ENCODE results near the gene ANGPTL5. TPM values are rescaled to one million over a fixed set of nuclear protein-coding genes. Genes with fewer than 3 reads are reported as not detected.

The ANGPTL5 gene
- polyA plus RNA-seq, 3 donors: not detected

- H3K36me3 ChIP-seq (replicated peaks in 1 of 2; ENCODE audit: control insufficient read depth in 1 of 2, insufficient read depth in 2 of 2, low read length in 2 of 2): no peaks in the 10 kb centered on the region
- Mint-ChIP-seq H3K27ac (no peak overlapping the region), H3K36me3 (no peaks in the 10 kb centered on the region), H3K4me1 (no peaks in the 10 kb centered on the region), H3K9me3 (peaks cover 0 to 11% (median 2%) of the 10 kb centered on the region in 7 donors), H3K4me3 (no peak overlapping the region), H3K27me3 (ENCODE audit: low read depth in 3 of 3) (no peaks in the 10 kb centered on the region)
- H3K4me1 ChIP-seq (ENCODE audit: control insufficient read depth in 1 of 2, insufficient read depth in 2 of 2, low read length in 2 of 2): no peaks in the 10 kb centered on the region
- intact Hi-C loops (cut with micrococcal nuclease): no loop called here
- no peaks in the 10 kb centered on the region for H3K9me3 ChIP-seq (replicated peaks in 1 of 2; ENCODE audit: control insufficient read depth in 1 of 2, insufficient read depth in 1 of 2, low read length in 2 of 2)
- no peak for DNase-seq
- no peak overlapping the region for H2AFZ ChIP-seq (ENCODE audit: insufficient read depth, low read depth, low read length, poor library complexity, severe bottlenecking)
- H3K79me2 ChIP-seq (ENCODE audit: insufficient read depth, low read length): no peaks in the 10 kb centered on the region
- whole genome bisulfite sequencing (ENCODE audit: insufficient coverage): no CpG with 5 or more reads among the region's 1 CpG
- H3K27me3 ChIP-seq (ENCODE audit: control insufficient read depth in 2 of 2, insufficient read depth in 2 of 2, low read length in 2 of 2): no peaks in the 10 kb centered on the region
- H3K4me3 ChIP-seq (replicated peaks in 1 of 3; ENCODE audit: low read depth in 2 of 3, low read length in 3 of 3): no peak overlapping the region
- H3K27ac ChIP-seq (ENCODE audit: low read depth in 1 of 2, low read length in 2 of 2): no peak overlapping the region
- no peak overlapping the region for H3K4me2 ChIP-seq (replicated peaks; ENCODE audit: extremely low read depth, low read length, poor library complexity, severe bottlenecking)
- TF ChIP-seq, protein P1, sequence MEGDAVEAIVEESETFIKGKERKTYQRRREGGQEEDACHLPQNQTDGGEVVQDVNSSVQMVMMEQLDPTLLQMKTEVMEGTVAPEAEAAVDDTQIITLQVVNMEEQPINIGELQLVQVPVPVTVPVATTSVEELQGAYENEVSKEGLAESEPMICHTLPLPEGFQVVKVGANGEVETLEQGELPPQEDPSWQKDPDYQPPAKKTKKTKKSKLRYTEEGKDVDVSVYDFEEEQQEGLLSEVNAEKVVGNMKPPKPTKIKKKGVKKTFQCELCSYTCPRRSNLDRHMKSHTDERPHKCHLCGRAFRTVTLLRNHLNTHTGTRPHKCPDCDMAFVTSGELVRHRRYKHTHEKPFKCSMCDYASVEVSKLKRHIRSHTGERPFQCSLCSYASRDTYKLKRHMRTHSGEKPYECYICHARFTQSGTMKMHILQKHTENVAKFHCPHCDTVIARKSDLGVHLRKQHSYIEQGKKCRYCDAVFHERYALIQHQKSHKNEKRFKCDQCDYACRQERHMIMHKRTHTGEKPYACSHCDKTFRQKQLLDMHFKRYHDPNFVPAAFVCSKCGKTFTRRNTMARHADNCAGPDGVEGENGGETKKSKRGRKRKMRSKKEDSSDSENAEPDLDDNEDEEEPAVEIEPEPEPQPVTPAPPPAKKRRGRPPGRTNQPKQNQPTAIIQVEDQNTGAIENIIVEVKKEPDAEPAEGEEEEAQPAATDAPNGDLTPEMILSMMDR (IDR thresholded peaks at IDR 0.05): no peak
- H3K9ac ChIP-seq (ENCODE audit: insufficient read depth, low read length, poor library complexity, severe bottlenecking): no peak overlapping the region
- H4K20me1 ChIP-seq (ENCODE audit: insufficient read depth, low read length): no peaks in the 10 kb centered on the region
Measured at GRCh38 chr11:101960231-101960630, 43.9 kb upstream of the ANGPTL5 start.

- TF ChIP-seq, protein P1 (IDR thresholded peaks at IDR 0.05): no peak
- no peaks in the 10 kb centered on the region for H3K79me2 ChIP-seq (ENCODE audit: insufficient read depth, low read length)
- H3K27ac Mint-ChIP-seq: no peak overlapping the region
- H3K27me3 ChIP-seq (ENCODE audit: control insufficient read depth in 2 of 2, insufficient read depth in 2 of 2, low read length in 2 of 2): no peaks in the 10 kb centered on the region
- no peaks in the 10 kb centered on the region for H3K36me3 Mint-ChIP-seq
- H3K4me2 ChIP-seq (replicated peaks; ENCODE audit: extremely low read depth, low read length, poor library complexity, severe bottlenecking): no peak overlapping the region
- DNase-seq: no peak
- H3K9ac ChIP-seq (ENCODE audit: insufficient read depth, low read length, poor library complexity, severe bottlenecking): no peak overlapping the region
- H3K9me3 ChIP-seq (replicated peaks in 1 of 2; ENCODE audit: control insufficient read depth in 1 of 2, insufficient read depth in 1 of 2, low read length in 2 of 2): no peaks in the 10 kb centered on the region
- 88% methylated on average over 5 of the region's 5 CpGs for WGBS (ENCODE audit: insufficient coverage)
- intact Hi-C loops (cut with micrococcal nuclease): no loop called here
- no peak overlapping the region for H3K4me3 Mint-ChIP-seq
- H3K27me3 Mint-ChIP-seq (ENCODE audit: low read depth in 3 of 3): no peaks in the 10 kb centered on the region
- no peaks in the 10 kb centered on the region for H3K4me1 Mint-ChIP-seq
- H3K4me1 ChIP-seq (ENCODE audit: control insufficient read depth in 1 of 2, insufficient read depth in 2 of 2, low read length in 2 of 2): no peaks in the 10 kb centered on the region
- no peak overlapping the region for H3K27ac ChIP-seq (ENCODE audit: low read depth in 1 of 2, low read length in 2 of 2)
- H3K36me3 ChIP-seq (replicated peaks in 1 of 2; ENCODE audit: control insufficient read depth in 1 of 2, insufficient read depth in 2 of 2, low read length in 2 of 2): no peaks in the 10 kb centered on the region
- no peak overlapping the region for H2AFZ ChIP-seq (ENCODE audit: insufficient read depth, low read depth, low read length, poor library complexity, severe bottlenecking)
- H4K20me1 ChIP-seq (ENCODE audit: insufficient read depth, low read length): no peaks in the 10 kb centered on the region
- no peak overlapping the region for H3K4me3 ChIP-seq (replicated peaks in 1 of 3; ENCODE audit: low read depth in 2 of 3, low read length in 3 of 3)
- peaks cover 0 to 11% (median 2%) of the 10 kb centered on the region in 7 donors for H3K9me3 Mint-ChIP-seq
Measured at GRCh38 chr11:101955701-101956100, 39.4 kb upstream of the ANGPTL5 start.
